Right hindlimb (tissue), 1 donor: ENCODE results near the gene CHTF18.
"Not testable (repeated sequence)": the region's sequence is repeated elsewhere in the genome, so short reads cannot be mapped to it uniquely, and the experiment has no call there.

ENCODE experiments used
- DNase-seq: peaks from one replicate; pipeline ENCODE4 v3.0.0-alpha.2; 2018

The CHTF18 gene

DNA sequence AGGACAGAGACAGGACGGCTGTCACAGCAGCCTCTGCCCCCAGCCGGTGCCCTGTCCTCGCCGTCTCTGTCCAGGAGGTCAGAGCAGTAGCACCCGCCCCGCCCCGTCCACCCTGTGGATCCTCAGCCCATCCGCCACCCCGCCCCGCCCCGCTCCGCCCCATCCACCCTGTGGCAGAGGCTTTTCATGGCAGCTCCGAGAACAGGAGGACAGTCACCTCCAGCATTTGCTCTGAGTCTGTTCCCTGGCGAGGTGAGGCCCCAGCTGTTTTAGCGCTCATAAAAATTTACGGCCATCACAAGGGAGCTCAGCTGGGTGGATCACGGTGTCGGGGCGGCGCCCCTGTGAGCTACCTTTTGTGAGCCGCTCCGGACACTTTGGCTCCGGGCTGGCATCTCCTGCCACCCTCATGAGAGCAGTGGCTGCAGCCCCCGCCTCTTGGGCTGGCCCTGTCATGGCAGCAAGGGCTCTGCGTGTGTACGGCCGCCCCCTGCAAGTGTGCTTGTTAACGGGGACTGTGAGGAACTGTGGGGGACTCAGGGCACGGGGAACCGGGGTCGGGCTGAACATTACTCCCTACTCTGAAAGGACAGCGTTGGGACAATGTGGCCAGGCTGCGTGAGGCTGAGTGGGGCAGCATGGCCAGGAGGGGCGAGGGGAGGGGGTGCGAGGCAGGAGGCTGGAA lies 44.4 kb downstream of the CHTF18 start:
- no peak for DNase-seq

GRCh38 chr16:833411-833810 lies 45.0 kb downstream of the CHTF18 start:
- no peak for DNase-seq

DNA sequence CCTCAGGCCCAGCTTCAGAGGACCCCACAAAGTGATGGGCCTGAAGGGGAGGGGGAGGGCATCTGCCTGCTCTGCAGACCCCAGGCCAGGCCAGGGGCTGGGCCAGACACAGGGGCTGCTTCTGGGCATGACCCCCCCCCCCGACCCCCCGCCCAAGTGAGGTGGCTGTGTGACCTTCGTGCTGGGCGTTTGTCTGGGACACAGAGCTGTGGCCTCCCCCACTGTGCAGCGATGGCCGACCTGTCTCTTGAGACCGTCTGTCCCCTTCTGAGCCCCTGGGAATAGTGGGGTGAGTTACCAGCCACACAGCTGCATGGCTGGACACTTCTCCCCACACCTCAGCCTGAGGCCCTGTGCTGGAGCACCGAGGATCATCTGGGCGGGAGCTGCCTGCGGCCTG lies 47.0 kb downstream of the CHTF18 start:
- no peak for DNase-seq

DNA sequence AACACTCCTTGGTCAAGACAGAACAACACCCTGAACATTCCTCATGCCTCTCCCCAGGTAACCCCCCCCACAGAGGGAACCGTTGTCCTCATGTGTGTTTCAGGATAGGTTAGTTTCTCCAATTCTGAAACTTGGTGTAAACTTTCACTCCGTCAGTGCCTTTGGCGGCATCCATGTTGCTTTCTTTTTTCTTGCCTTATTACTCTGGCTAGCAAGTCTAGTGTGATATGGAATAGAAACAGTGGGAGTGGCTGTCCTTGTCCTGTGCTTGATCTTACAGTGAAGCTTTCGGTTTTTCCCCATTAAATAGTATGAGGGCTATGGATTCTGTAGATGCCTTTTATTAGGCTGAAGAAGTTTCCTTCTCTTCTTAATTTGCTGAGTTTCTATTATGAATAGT lies 47.8 kb downstream of the CHTF18 start:
- DNase-seq: no peak

DNA sequence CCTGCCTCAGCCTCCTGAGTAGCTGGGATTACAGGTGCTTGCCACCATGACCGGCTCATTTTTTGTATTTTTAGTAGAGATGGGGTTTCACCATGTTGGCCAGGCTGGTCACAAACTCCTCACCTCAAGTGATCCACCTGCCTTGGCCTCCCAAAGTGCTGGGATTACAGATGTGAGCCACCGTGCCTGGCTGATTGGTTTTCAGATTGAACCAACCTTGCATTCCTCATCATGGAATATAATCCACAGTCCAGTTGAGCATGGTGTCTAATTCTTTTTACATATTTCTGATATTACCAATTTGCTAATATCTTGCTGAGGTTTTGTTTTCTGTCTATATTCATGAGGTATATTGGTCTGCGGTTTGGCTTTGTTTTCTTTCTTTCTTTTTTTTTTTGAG lies 48.4 kb downstream of the CHTF18 start:
- not testable (repeated sequence) for DNase-seq

GRCh38 chr16:838741-839140 lies 50.3 kb downstream of the CHTF18 start:
- DNase-seq: no peak

GRCh38 chr16:839643-840408 lies 51.4 kb downstream of the CHTF18 start:
- peak; percentile 60 for DNase-seq

GRCh38 chr16:840561-841454 lies 52.4 kb downstream of the CHTF18 start:
- DNase-seq: no peak

GRCh38 chr16:841455-842060 lies 53.1 kb downstream of the CHTF18 start:
- no peak for DNase-seq

DNA sequence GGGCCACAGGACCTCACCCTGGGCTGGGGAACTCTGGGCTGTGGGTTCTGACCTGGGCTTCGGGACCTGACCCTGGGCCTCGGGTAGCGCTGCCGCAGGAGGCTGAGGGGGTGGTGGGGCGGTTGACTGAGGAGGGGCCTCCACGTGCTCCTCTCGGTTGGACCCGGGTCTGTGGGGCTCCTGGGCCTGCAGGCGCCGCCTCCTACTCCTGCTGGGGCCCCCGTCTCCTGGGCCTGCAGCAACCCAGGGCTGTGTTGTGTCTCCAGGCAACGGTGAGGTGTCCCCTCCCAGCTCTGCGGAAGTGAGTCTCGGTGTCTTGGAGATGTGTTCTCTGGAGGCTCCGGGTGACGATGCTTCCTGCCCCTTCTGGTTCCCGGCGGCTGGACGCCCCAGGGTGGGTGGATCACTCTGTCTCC lies 53.6 kb downstream of the CHTF18 start:
- peak; percentile 73 for DNase-seq

GRCh38 chr16:842711-843560 lies 54.5 kb downstream of the CHTF18 start:
- no peak for DNase-seq

DNA sequence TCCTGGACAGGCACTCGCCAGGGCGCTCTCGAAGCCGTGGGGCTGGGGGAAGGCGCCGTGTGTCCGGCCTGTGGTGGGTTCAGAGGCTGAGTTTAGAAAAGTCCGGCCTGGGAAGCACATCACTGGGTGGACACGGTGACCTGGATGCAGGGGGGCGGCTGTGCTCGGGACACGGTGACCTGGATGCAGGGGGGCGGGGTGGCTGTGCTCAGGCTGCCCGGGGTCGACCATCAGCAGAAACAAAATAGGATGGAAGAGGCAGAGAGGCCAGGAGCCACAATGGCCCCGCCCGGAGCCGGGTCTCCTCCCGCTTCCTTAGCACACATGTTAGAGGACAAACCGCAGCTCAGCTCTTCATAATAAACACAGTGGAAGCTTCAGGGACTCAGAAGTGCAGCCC lies 55.4 kb downstream of the CHTF18 start:
- no peak for DNase-seq

DNA sequence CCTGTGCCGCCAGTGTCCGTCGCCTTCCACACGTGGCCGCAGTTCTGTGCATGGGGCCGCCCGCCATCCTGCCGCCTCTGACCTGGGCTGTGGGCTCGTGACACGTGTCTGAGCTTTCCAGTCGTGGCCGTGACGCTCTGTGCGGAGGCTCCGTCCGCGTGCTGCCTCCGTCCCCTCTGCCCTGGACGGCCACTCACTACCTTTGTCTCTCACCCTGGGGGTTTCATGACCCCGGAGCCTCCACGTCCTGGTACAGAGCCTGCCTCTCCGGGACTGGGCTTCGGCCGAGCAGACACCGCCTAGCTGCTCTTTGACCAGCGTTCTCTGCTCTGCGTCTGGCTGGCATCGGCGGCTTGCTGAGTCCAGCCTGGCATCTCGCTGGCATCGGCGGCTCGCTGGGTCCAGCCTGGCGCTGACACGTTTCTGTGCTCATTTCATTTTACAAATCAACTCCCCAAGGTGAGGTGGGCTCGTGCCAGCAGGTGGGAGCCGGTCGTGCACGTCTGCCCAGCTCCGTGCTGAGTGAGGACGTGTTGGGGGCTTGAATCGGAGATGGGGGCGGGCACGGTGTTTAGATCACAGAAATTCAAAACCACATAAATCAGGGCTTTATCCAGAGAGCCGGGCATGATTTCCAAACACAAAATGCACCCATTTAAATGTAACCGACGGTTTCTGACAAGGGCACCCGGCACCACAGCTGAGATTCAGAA lies 56.4 kb downstream of the CHTF18 start:
- no peak for DNase-seq

DNA sequence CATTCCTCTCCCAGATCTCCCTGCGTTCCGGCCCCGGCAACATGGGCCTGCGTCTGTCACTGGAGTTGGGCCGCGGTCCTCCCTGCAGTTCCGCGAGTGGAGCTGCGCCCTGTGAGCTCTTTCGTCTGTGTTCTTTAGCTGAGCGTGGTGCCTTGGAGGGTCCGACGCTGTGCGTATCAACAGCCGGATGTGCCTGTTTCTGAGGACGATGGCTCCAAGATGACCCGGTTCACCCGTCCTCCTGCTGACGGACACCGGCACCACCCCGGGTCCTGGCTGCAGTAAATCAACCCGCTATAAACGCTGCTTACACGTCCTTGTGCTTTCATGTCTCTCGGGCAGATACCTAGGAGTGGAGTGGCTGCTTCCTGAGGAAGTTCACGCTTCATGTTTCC lies 56.9 kb downstream of the CHTF18 start:
- DNase-seq: no peak

GRCh38 chr16:847151-847550 lies 58.7 kb downstream of the CHTF18 start:
- peak; percentile 11 for DNase-seq
